ENCODE results near the gene UCK2.

DNA sequence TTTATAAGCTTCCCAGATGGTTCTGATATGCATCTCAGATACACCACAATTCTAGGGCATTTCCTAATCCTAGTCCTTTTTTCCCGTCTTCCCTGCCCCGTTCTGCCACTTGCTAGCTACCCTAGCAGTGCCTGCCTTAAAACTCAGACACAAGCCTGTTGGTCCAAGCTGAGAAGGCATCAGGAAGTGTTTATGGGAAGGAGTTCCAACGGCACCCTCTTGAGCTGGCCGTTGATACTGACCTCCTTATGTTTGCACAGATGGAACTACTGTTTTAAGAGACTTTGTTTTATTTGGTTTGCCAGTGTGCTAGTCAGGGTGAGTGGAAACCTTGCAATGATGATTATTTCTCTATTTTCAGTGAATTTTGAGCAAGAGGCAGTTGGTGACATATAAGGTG lies 67.2 kb downstream of the UCK2 start:
- TF ChIP-seq CTCF (IDR thresholded peaks at IDR 0.05) = no peak
- TF ChIP-seq POLR2A (IDR thresholded peaks at IDR 0.05) = no peak
